Activated gamma-delta T cell (primary cell): ENCODE data around the gene RADIL.
A peak's percentile ranks its signal among the peaks of the same experiment; 100 is the strongest.

ENCODE experiments used
- DNase-seq: peaks from one replicate; lab custom pipeline; 2025; lab: John Stamatoyannopoulos, UW

Gene RADIL

DNA sequence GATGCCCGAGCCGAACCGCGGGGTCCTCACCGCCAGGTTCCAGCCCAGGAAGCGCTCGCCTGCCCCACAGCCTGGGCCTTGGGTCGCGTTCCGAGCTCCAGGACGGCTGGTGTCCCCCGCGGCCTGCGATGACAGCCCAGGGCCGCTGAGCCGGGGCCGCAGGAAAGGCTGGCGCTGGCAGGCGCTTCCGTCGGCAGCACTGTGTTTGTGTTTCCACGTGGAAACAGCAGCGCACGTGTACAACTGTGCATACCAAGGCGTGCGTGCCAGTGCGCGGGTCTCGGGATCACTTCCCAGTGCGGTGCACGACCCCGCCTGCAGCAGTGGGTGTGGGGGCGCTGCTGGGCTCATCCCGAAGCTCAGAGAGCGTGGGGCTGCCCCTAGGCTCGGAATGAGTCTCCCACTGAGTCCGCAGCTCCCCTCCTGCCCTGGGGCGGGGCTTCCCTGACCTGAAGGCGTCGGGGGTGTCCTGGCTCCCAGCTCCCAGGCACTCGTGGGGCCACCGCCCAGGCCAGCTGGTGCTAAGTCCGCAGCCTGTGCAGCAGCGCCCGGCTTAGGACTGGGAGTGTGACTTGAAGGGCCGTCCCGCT, 90.9 kb downstream of the RADIL start:
- no peak for DNase-seq

GRCh38 chr7:4791738-4792536, 91.6 kb downstream of the RADIL start:
- peak; percentile 44 for DNase-seq

- no peak for DNase-seq
Observed at GRCh38 chr7:4791101-4791737, 92.3 kb downstream of the RADIL start.

DNA sequence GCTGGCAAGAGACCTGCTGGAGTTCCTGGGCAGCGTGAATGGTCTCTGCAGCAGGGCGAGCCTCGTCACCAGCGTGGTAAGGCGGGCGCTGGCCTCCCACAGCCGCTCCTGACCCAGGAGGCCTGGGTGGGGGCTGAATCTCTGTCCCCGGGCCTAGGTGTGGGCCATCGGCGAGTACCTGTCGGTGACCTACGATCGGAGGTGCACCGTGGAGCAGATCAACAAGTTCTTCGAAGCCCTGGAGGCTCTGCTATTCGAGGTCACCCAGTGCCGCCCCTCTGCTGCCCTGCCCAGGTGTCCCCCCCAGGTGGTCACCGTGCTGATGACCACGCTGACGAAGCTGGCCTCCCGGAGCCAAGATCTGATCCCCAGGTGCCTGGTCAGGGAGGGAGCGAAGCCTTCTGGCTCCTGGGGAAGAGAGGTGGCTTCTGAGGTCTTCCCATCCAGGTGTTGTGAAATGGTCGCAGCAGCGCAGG, 93.0 kb downstream of the RADIL start:
- no peak for DNase-seq

- no peak for DNase-seq
Observed at GRCh38 chr7:4790078-4790465, 93.4 kb downstream of the RADIL start.

DNA sequence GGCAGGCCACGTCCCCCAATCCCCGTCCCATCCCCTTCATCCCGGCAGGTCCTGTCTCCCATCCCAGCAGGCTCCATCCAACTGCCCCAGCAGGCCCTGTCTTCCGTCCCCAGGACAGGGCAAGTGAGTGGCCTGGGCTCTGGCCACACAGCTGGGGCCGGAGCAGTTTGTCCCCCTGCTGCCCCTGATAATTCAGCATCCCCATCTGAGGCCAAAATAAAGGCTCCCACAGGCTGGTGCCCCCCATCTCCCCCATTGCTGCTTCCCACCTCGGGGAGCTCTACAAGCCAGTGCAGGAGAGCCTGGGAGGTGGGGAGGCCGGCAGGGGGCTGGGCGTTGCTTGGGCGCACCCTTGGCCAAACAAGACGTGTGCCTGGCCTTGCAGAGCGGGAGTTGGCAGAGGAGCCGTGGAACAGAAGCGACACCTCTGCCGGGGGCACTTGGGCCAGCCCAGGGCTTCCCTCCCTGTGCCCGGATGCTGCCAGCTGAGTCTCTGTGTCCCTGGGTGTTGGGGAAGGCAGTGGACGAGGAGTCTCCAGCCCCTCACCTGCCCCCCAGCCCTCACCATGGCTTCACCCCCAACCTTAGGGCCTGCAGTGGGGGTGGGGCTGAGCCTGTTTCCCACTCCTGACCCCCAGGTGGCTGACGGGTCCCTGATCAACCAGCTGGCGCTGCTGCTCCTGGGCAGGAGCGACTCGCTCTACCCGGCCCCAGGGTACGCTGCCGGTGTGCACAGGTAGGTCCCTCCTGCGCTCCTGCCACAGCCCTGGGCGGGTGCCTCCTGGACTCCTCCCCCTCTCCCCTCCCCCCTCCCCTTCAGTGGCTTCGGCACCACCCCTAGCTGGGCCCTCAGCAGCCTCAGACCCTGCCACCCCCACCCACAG, 94.1 kb downstream of the RADIL start:
- no peak for DNase-seq

DNA sequence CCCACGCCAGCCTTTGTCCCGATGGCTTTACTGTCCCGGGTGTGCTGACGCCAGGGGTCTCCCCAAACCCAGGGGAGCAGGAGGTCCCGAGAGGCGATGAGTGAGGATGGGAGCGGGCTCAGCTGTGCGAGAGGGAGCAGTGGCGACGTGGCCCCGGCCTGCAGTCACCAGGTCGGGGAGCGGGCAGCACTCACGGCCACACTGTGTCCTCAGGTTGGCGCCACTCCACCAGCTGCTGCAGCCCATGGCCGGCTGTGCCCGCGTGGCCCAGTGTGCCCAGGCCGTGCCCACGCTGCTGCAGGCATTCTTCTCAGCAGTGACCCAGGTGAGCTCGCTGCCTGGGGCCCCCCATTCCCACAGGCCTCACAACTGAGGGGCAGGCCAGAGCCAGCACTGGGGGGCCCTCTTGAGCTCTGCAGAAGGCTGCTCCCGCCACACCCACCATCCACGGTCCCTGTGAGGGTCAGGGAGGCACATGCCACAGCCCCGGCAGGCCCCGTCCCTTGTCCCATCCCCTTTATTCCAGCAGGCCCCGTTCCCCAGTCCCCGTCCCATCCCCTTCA, 94.8 kb downstream of the RADIL start:
- DNase-seq: no peak

- DNase-seq: no peak
Observed at GRCh38 chr7:4787947-4788626, 95.4 kb downstream of the RADIL start.

DNA sequence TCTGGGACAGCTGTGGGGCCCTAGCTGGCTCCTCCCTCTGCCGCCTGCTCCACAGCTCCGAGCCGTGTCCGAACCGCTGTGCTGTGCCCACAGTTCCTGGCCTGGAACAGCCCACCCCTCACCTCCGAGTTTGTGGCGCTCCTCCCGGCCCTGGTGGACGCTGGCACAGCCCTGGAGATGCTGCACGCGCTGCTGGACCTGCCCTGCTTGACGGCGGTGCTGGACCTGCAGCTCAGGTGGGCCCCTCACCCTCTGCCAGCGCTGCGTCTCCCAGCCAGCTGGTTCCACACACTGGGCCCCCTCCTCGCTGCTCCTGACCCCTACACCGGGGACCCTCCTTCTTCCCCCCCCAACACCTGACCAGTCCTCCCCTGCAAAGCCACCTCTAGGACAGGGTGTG, 96.0 kb downstream of the RADIL start:
- DNase-seq: no peak

DNA sequence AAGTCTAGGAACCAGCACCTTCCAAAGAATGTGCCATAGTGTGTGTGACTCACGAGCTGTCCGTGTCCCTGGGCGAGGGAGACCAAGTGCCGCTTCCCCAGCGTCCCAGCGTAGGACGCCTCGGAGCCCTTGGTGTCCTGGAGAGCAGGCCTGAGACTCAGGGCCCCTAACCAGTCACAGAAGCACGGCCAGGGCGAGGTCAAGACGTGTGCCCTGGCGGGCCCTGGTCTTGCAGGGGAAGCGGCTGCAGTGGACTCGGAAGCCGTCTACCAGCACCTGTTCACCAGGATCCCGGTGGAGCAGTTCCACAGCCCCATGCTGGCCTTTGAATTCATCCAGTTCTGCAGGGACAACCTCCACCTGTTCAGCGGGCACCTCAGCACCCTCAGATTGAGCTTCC, 97.5 kb downstream of the RADIL start:
- DNase-seq: no peak

DNA sequence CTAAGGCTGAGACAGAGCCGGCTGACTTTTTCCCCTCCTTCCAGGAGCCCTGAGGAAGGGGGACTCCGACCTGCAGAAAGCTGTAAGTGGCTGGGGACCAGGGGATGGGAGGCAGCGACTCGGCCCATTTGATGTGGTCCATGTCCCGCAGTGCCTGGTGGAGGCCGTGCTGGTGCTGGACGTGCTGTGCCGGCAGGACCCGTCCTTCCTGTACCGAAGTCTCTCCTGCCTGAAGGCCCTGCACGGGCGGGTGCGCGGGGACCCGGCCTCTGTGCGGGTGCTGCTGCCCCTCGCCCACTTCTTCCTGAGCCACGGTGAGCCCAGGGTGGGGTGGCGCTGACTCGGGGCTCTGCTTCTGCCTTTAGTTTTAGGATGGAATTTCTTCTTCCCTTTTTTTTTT, 98.1 kb downstream of the RADIL start:
- DNase-seq: no peak

GRCh38 chr7:4784799-4785198, 98.7 kb downstream of the RADIL start:
- DNase-seq: no peak

GRCh38 chr7:4783762-4784351, 99.7 kb downstream of the RADIL start:
- DNase-seq: no peak

GRCh38 chr7:4783292-4783652, 100.2 kb downstream of the RADIL start:
- DNase-seq: no peak

- DNase-seq: no peak
Observed at GRCh38 chr7:4782333-4783291, 100.9 kb downstream of the RADIL start.

DNA sequence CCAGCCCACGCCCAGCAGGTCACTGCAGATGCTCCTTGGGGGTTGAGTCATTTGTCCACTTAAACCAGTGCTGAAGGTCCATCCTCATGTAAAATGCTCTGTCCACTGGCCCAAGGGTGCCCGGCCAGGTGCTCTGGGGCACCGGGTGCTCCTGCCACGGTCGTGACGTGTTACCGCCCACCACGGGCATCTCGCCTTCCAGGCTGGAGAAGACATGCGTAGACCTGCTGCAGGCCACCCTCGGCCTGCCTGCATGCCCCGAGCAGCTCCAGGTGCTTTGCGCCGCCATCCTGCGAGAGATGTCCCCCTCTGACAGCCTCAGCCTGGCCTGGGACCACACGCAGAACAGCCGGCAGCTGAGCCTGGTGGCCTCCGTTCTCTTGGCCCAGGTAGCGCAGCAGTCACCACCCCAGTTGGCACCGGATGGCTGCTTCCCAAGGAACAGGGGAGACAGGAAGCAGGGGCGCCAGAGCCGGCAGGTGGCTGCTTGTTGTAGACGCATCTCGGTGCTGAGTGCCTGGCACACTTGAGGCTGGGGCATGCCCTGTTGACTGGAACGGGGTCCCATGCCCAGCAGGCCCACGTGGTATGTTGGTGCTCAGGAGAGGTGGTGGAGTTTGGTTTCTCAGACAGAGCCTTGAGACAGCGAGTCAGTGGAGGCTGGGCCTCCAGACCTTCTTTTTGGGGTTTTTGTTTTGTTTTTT, 102.0 kb downstream of the RADIL start:
- no peak for DNase-seq

- DNase-seq: no peak
Observed at GRCh38 chr7:4779118-4779517, 104.4 kb downstream of the RADIL start.

DNA sequence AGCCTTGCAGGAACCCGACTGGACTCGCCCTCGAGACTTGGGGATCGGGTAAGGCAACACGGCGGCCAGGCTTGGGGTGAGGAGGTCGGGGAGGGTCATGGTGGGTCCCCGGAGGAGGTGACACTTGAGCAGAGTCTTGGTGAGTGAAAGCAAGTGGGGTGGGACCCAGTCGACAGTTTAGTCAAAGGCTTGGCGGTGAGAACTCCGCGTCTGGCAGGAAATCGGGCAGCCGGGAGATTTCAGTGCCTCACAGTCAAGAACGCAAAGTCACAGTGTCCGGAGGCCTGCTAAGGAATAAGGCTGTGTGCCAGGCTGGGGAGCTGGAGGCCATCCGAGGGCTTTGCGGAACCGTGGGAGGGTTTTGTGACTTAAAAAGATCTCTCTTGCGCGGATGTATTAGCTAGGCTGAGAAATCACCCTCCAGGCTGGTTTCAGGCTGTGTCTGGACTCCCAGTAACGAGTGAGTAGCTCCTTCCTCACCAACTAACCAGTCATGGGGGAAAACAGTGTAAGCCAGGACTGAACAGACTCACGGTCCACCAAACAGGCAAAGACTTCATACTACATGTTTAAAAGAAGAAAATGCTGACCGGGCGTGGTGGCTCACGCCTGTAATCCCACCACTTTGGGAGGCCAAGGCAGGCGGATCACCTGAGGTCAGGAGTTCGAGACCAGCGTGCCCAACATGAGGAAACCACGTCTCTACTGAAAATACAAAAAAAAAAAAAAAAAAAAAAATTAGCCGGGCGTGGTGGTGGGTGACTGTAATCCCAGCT, 107.5 kb downstream of the RADIL start:
- no peak for DNase-seq
